Measurements from ENCODE around the gene DCHS2.

DCHS2 gene

GRCh38 chr4:154407443-154407842, 84.2 kb downstream of the DCHS2 start:
- no peak overlapping the region for H3K27ac ChIP-seq
- TF ChIP-seq CTCF (conservative IDR thresholded peaks at IDR 0.05; ENCODE audit: low read depth): no peak
- POLR2A ChIA-PET (ENCODE audit: low non-redundant PET): no interaction called here
- no peak for DNase-seq (ENCODE audit: low spot score)
- CTCF ChIA-PET: no interaction called here

- ChIA-PET POLR2A (ENCODE audit: low non-redundant PET) (no interaction called here), CTCF (no interaction called here)
- no peak for TF ChIP-seq CTCF (conservative IDR thresholded peaks at IDR 0.05; ENCODE audit: low read depth)
- no peak overlapping the region for H3K27ac ChIP-seq
- no peak for DNase-seq (ENCODE audit: low spot score)
Measured at GRCh38 chr4:154406018-154406795, 85.4 kb downstream of the DCHS2 start.

GRCh38 chr4:154399259-154399974, 92.2 kb downstream of the DCHS2 start:
- CTCF ChIA-PET: interaction anchor here (0.6 to 0.7 kb wide), 2 partner anchors 43 to 100 kb away, joined by 3 read pairs; no protein-coding TSS in a partner anchor
- TF ChIP-seq CTCF (conservative IDR thresholded peaks at IDR 0.05; ENCODE audit: low read depth): no peak
- H3K27ac ChIP-seq: no peak overlapping the region
- POLR2A ChIA-PET (ENCODE audit: low non-redundant PET): no interaction called here
- DNase-seq (ENCODE audit: low spot score): peak; percentile 18

GRCh38 chr4:154390324-154390723, 101.3 kb downstream of the DCHS2 start:
- ChIA-PET CTCF (no interaction called here), POLR2A (ENCODE audit: low non-redundant PET) (no interaction called here)
- TF ChIP-seq CTCF (conservative IDR thresholded peaks at IDR 0.05; ENCODE audit: low read depth): no peak
- no peak overlapping the region for H3K27ac ChIP-seq
- DNase-seq (ENCODE audit: low spot score): no peak

- ChIA-PET CTCF (interaction anchor here (0.6 kb wide), 1 partner anchor 234 kb away, joined by 5 read pairs; no protein-coding TSS in a partner anchor), POLR2A (ENCODE audit: low non-redundant PET) (no interaction called here)
- H3K27ac ChIP-seq: no peak overlapping the region
- TF ChIP-seq CTCF (conservative IDR thresholded peaks at IDR 0.05; ENCODE audit: low read depth): no peak
- DNase-seq (ENCODE audit: low spot score): no peak
Measured at GRCh38 chr4:154389148-154389547, 102.5 kb downstream of the DCHS2 start.

GRCh38 chr4:154384012-154384411, 107.6 kb downstream of the DCHS2 start:
- no peak for DNase-seq (ENCODE audit: low spot score)
- TF ChIP-seq CTCF (conservative IDR thresholded peaks at IDR 0.05; ENCODE audit: low read depth): no peak
- ChIA-PET CTCF (interaction anchor here (0.7 kb wide), 1 partner anchor 330 kb away, joined by 3 read pairs; no protein-coding TSS in a partner anchor), POLR2A (ENCODE audit: low non-redundant PET) (no interaction called here)
- H3K27ac ChIP-seq: no peak overlapping the region
